Gastrocnemius medialis (tissue), 4 donors: ENCODE results near the gene ASB6.

Source experiments
- CTCF ChIP-seq, 5 experiments: fragments of 450-650 bp in 3 of 5; fragments of 200-600 bp in 2 of 5; sonication (generic) in 2 of 5; IDR thresholded peaks in 4 of 5; conservative IDR thresholded peaks in 1 of 5; 1 replicate in 4 of 5; 2 replicates in 1 of 5; pipeline ENCODE4 v1.5.1; 2016 to 2019; ENCODE audit warnings: antibody characterized with exemption in 5 of 5, mild to moderate bottlenecking in 3 of 5, moderate library complexity in 3 of 5
- POLR2A ChIP-seq, 2 donors: fragments of 450-650 bp; IDR thresholded peaks; one replicate each; pipeline ENCODE4 v1.6.1; 2017; ENCODE audit warnings: antibody characterized with exemption in 2 of 2, mild to moderate bottlenecking in 2 of 2, moderate library complexity in 2 of 2

GRCh38 chr9:129594632-129595031, 47.3 kb downstream of the ASB6 start:
- TF ChIP-seq CTCF (IDR thresholded peaks at IDR 0.05 in 4 of 5, conservative IDR thresholded peaks at IDR 0.05 in 1 of 5) (no peak), POLR2A (IDR thresholded peaks at IDR 0.05) (no peak)
